ENCODE results near the gene UBE2H.

DNA sequence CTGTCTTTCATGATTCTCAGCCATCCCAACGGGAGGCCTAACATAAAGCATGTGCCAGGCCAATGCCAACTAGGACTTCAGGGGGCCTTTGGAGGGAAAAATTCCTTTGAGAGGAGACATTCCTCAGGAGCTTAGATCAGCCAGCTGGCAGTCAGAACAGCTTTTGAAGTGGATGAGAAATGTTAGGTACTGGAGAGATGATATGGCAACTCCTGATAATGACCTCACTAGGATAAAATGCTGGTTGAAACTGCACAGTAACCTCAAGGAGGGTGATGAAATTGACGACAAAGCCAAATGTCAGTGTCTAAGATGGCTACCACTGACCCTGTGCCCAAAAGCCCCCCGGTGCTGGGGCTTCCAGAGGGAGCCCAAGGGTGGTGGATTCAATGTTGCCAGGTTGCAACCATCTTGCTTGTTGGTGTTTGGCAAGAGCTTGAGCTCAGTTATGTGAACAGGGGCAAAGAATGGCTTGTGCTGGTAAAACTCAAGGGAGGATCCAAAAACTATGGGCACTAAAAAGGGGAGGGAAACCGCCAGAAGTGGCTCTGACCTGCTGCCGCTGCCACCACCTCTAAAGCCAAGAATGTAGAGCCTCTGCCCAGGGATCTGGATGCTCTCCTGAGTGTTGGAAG, 121.2 kb downstream of the UBE2H start:
- TF ChIP-seq, protein P1, sequence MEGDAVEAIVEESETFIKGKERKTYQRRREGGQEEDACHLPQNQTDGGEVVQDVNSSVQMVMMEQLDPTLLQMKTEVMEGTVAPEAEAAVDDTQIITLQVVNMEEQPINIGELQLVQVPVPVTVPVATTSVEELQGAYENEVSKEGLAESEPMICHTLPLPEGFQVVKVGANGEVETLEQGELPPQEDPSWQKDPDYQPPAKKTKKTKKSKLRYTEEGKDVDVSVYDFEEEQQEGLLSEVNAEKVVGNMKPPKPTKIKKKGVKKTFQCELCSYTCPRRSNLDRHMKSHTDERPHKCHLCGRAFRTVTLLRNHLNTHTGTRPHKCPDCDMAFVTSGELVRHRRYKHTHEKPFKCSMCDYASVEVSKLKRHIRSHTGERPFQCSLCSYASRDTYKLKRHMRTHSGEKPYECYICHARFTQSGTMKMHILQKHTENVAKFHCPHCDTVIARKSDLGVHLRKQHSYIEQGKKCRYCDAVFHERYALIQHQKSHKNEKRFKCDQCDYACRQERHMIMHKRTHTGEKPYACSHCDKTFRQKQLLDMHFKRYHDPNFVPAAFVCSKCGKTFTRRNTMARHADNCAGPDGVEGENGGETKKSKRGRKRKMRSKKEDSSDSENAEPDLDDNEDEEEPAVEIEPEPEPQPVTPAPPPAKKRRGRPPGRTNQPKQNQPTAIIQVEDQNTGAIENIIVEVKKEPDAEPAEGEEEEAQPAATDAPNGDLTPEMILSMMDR (IDR thresholded peaks at IDR 0.05) = no peak
- TF ChIP-seq POLR2A (IDR thresholded peaks at IDR 0.05) = no peak
